ENCODE data around the gene CHRND. TPM values are rescaled to one million over a fixed set of nuclear protein-coding genes. Genes with fewer than 3 reads are reported as not detected.

Gene CHRND
- total and polyA plus RNA-seq, 2 of the 13 experiments (the other 11 are each of a cell fraction or from before 2014, with no cell fraction given), result 0.18 TPM; not detected in 1

GRCh38 chr2:232550354-232551249, 24.6 kb downstream of the CHRND start, which contains the start of the genes EIF4E2 and TIGD1 (continued):
- TF ChIP-seq HIC2 (CRISPR knock-in tag; IDR thresholded peaks at IDR 0.05; ENCODE audit: low read depth) (peak; percentile 77), ZNF782 (CRISPR knock-in tag; IDR thresholded peaks at IDR 0.05; ENCODE audit: borderline replicate concordance) (peak; percentile 93; the same call in 1 of the 2 replicates), ZNF792 (CRISPR knock-in tag; IDR thresholded peaks at IDR 0.05) (peak; percentile 100), JUN (CRISPR knock-in tag; IDR thresholded peaks at IDR 0.05) (peak; percentile 77), ZNF614 (CRISPR knock-in tag; IDR thresholded peaks at IDR 0.05; ENCODE audit: borderline replicate concordance) (peak; percentile 99; the same call in 1 of the 2 replicates), ZBTB10 (CRISPR knock-in tag; IDR thresholded peaks at IDR 0.05; ENCODE audit: borderline replicate concordance) (peak; percentile 91), TOE1 (CRISPR knock-in tag; IDR thresholded peaks at IDR 0.05) (peak; percentile 94; the same call in 1 of the 2 replicates), MAFK (conservative IDR thresholded peaks at IDR 0.05 in 1 of 2, IDR thresholded peaks at IDR 0.05 in 1 of 2; ENCODE audit: low read length in 2 of 2) (no peak), ZNF687 (CRISPR knock-in tag; IDR thresholded peaks at IDR 0.05) (peak; percentile 100), EED (CRISPR knock-in tag; IDR thresholded peaks at IDR 0.05) (no peak; the same call in none of the 2 replicates), GRHL1 (CRISPR knock-in tag; conservative IDR thresholded peaks at IDR 0.05) (no peak), ZNF205 (CRISPR knock-in tag; IDR thresholded peaks at IDR 0.05) (peak; percentile 92), PHB2 (IDR thresholded peaks at IDR 0.05; ENCODE audit: partially characterized antibody) (no peak), CSRNP1 (CRISPR knock-in tag; IDR thresholded peaks at IDR 0.05) (peak; percentile 100), ZNF577 (CRISPR knock-in tag; IDR thresholded peaks at IDR 0.05; ENCODE audit: borderline replicate concordance, low read depth) (peak; percentile 87)
